ENCODE measurements around the gene YDJC.
"Not testable (repeated sequence)": the region's sequence is repeated elsewhere in the genome, so short reads cannot be mapped to it uniquely, and the experiment has no call there.

YDJC gene

GRCh38 chr22:21615731-21616130 lies 14.1 kb downstream of the YDJC start:
- TF ChIP-seq CTCF (conservative IDR thresholded peaks at IDR 0.05) = no peak
- H3K27ac ChIP-seq = peak overlapping the region; percentile 53

- TF ChIP-seq CTCF (conservative IDR thresholded peaks at IDR 0.05) = no peak
- peak overlapping the region; percentile 53; the same call in 1 of the 2 replicates for H3K27ac ChIP-seq
Measured at GRCh38 chr22:21613553-21614233, 16.1 kb downstream of the YDJC start.

- no peak for TF ChIP-seq CTCF (conservative IDR thresholded peaks at IDR 0.05)
- H3K27ac ChIP-seq = no peak overlapping the region
Measured at GRCh38 chr22:21612858-21613257, 17.0 kb downstream of the YDJC start.

GRCh38 chr22:21611210-21611977 lies 18.4 kb downstream of the YDJC start:
- TF ChIP-seq CTCF (conservative IDR thresholded peaks at IDR 0.05) = no peak
- no peak overlapping the region for H3K27ac ChIP-seq

GRCh38 chr22:21609556-21610157 lies 20.2 kb downstream of the YDJC start:
- H3K27ac ChIP-seq = not testable (repeated sequence)

- no peak for TF ChIP-seq CTCF (conservative IDR thresholded peaks at IDR 0.05)
- no peak overlapping the region for H3K27ac ChIP-seq
Measured at GRCh38 chr22:21606775-21607174, 23.0 kb downstream of the YDJC start.

- no peak for TF ChIP-seq CTCF (conservative IDR thresholded peaks at IDR 0.05)
- H3K27ac ChIP-seq = no peak overlapping the region
Measured at GRCh38 chr22:21605887-21606564, 23.8 kb downstream of the YDJC start.
